NCI-H69 (cell line): ENCODE measurements around the gene COX7B.
"Not testable (repeated sequence)": the region's sequence is repeated elsewhere in the genome, so short reads cannot be mapped to it uniquely, and the experiment has no call there.

Source experiments
- DNase-seq: peaks from one replicate; lab custom pipeline; 2025; lab: John Stamatoyannopoulos, UW

Gene COX7B

GRCh38 chrX:77899081-77899828 lies at the start of gene COX7B:
Gene COX7B, plus strand, starts transcription at chrX:77899468. Its CDS starts 86 bp downstream, at chrX:77899554.
- DNase-seq: peak; percentile 97

GRCh38 chrX:77875372-77875771 lies 23.9 kb upstream of the COX7B start:
- no peak for DNase-seq

- DNase-seq: not testable (repeated sequence)
Observed at GRCh38 chrX:77881418-77881817, 17.9 kb upstream of the COX7B start.

GRCh38 chrX:77892887-77893286 lies 6.4 kb upstream of the COX7B start:
- no peak for DNase-seq

- no peak for DNase-seq
Observed at GRCh38 chrX:77893713-77894112, 5.6 kb upstream of the COX7B start.

GRCh38 chrX:77894921-77895886 lies 4.1 kb upstream of the COX7B start, which contains the start of gene MAGT1:
Gene MAGT1, minus strand, starts transcription at chrX:77895435. Its CDS starts 25 bp downstream, at chrX:77895410.
- peak; percentile 97 for DNase-seq

- no peak for DNase-seq
Observed at GRCh38 chrX:77900688-77901087, 1.4 kb downstream of the COX7B start.

- DNase-seq: no peak
Observed at GRCh38 chrX:77901506-77901905, 2.2 kb downstream of the COX7B start.

GRCh38 chrX:77910108-77910840 lies 11.0 kb downstream of the COX7B start, which contains the start of gene ATP7A:
Gene ATP7A, plus strand, starts transcription at chrX:77910693. Its CDS starts 60,949 bp downstream, at chrX:77971642.
- peak; percentile 94 for DNase-seq

- DNase-seq: no peak
Observed at GRCh38 chrX:77917294-77917933, 18.1 kb downstream of the COX7B start.

- no peak for DNase-seq
Observed at GRCh38 chrX:77918568-77918967, 19.3 kb downstream of the COX7B start.

- not testable (repeated sequence) for DNase-seq
Observed at GRCh38 chrX:77919370-77919769, 20.1 kb downstream of the COX7B start.

GRCh38 chrX:77922787-77923186 lies 23.5 kb downstream of the COX7B start:
- no peak for DNase-seq

GRCh38 chrX:77924320-77924859 lies 25.1 kb downstream of the COX7B start:
- no peak for DNase-seq

GRCh38 chrX:77925764-77926163 lies 26.5 kb downstream of the COX7B start:
- no peak for DNase-seq

- no peak for DNase-seq
Observed at GRCh38 chrX:77930581-77930980, 31.3 kb downstream of the COX7B start.

- no peak for DNase-seq
Observed at GRCh38 chrX:77935886-77936285, 36.6 kb downstream of the COX7B start.

- no peak for DNase-seq
Observed at GRCh38 chrX:77936299-77936698, 37.0 kb downstream of the COX7B start.

- DNase-seq: no peak
Observed at GRCh38 chrX:77937291-77937690, 38.0 kb downstream of the COX7B start.

GRCh38 chrX:77938083-77938680 lies 38.9 kb downstream of the COX7B start:
- no peak for DNase-seq

GRCh38 chrX:77945031-77945430 lies 45.8 kb downstream of the COX7B start:
- not testable (repeated sequence) for DNase-seq
